ENCODE measurements around the gene MROH9.

DNA sequence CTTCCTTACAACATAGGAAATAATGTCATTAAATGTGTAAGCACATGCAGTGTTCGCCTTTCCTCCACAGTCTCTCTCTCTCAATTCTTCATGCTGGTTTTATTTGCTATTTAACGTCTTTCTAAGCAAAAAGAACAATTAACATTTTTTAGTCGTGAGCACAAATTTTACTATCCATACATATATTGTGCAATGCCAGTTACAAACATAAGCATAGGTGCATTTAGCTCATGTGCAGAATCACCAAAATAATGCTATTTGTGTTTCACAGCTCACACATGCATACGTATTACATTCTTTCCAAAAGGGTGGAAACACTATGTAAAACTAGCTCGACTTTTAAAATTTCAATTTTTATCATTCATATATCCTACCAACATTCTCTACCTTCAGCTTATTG lies 52.1 kb downstream of the MROH9 start:
- TF ChIP-seq SIN3A (IDR thresholded peaks at IDR 0.05; ENCODE audit: borderline replicate concordance, insufficient read depth, low read depth, low read length): no peak
- no peak for TF ChIP-seq POLR2AphosphoS5 (IDR thresholded peaks at IDR 0.05; ENCODE audit: low read depth, low read length)
- TF ChIP-seq, protein P1, sequence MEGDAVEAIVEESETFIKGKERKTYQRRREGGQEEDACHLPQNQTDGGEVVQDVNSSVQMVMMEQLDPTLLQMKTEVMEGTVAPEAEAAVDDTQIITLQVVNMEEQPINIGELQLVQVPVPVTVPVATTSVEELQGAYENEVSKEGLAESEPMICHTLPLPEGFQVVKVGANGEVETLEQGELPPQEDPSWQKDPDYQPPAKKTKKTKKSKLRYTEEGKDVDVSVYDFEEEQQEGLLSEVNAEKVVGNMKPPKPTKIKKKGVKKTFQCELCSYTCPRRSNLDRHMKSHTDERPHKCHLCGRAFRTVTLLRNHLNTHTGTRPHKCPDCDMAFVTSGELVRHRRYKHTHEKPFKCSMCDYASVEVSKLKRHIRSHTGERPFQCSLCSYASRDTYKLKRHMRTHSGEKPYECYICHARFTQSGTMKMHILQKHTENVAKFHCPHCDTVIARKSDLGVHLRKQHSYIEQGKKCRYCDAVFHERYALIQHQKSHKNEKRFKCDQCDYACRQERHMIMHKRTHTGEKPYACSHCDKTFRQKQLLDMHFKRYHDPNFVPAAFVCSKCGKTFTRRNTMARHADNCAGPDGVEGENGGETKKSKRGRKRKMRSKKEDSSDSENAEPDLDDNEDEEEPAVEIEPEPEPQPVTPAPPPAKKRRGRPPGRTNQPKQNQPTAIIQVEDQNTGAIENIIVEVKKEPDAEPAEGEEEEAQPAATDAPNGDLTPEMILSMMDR (IDR thresholded peaks at IDR 0.05): no peak
- TF ChIP-seq, protein P2, sequence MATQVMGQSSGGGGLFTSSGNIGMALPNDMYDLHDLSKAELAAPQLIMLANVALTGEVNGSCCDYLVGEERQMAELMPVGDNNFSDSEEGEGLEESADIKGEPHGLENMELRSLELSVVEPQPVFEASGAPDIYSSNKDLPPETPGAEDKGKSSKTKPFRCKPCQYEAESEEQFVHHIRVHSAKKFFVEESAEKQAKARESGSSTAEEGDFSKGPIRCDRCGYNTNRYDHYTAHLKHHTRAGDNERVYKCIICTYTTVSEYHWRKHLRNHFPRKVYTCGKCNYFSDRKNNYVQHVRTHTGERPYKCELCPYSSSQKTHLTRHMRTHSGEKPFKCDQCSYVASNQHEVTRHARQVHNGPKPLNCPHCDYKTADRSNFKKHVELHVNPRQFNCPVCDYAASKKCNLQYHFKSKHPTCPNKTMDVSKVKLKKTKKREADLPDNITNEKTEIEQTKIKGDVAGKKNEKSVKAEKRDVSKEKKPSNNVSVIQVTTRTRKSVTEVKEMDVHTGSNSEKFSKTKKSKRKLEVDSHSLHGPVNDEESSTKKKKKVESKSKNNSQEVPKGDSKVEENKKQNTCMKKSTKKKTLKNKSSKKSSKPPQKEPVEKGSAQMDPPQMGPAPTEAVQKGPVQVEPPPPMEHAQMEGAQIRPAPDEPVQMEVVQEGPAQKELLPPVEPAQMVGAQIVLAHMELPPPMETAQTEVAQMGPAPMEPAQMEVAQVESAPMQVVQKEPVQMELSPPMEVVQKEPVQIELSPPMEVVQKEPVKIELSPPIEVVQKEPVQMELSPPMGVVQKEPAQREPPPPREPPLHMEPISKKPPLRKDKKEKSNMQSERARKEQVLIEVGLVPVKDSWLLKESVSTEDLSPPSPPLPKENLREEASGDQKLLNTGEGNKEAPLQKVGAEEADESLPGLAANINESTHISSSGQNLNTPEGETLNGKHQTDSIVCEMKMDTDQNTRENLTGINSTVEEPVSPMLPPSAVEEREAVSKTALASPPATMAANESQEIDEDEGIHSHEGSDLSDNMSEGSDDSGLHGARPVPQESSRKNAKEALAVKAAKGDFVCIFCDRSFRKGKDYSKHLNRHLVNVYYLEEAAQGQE (IDR thresholded peaks at IDR 0.05; ENCODE audit: insufficient read depth in 1 of 2, low read depth in 2 of 2, low read length in 1 of 2): no peak
- no peak for TF ChIP-seq TCF7L2 (IDR thresholded peaks at IDR 0.05; ENCODE audit: low read depth, low read length)

Measured in Panc1 (cell line).